Stomach (tissue), 4 donors: ENCODE data around the gene OR2A25.

Experiments used
- EP300 ChIP-seq: sonication (generic); formaldehyde crosslinking; IDR thresholded peaks from one replicate; pipeline ENCODE4 v1.6.1; 2017; ENCODE audit warnings: antibody characterized with exemption
- POLR2A ChIP-seq, 4 donors: fragments of 450-650 bp; IDR thresholded peaks; one replicate each; pipeline ENCODE4 v1.6.1; 2016; ENCODE audit warnings: antibody characterized with exemption in 4 of 4, control low read depth in 2 of 4, mild to moderate bottlenecking in 1 of 4, moderate library complexity in 1 of 4
- POLR2AphosphoS5 ChIP-seq, 3 donors: sonication (generic); formaldehyde crosslinking; IDR thresholded peaks; one replicate each; pipeline ENCODE4 v1.6.1; 2016; ENCODE audit warnings: antibody characterized with exemption in 3 of 3
- TF ChIP-seq, protein P1 (sequence below), 7 experiments: fragments of 450-650 bp in 4 of 7; fragments of 200-600 bp in 3 of 7; sonication (generic) in 3 of 7; IDR thresholded peaks; one replicate each; pipeline ENCODE4 v1.5.1; 2016 to 2019; ENCODE audit warnings: antibody characterized with exemption in 7 of 7, control low read depth in 2 of 7, mild to moderate bottlenecking in 1 of 7

DNA sequence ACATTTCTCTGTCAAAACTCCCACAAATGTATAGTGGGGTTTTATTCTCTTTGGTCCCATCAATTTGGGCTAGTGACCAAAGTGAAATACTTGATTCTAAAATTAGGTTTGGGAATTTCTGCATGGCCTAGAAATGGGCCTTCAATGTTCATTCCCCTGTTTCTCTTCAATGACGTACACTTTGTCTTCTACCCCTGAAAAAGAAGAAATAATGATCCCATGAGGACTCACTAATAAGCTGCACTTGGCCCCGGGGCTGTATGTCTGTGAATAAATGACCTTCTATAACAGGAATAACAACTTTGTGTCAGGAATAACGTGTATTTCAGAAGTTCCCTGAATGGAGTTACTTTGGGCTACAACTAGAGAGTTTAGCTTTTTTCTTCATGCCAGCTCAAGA, 49.3 kb upstream of the OR2A25 start:
- TF ChIP-seq, protein P1, sequence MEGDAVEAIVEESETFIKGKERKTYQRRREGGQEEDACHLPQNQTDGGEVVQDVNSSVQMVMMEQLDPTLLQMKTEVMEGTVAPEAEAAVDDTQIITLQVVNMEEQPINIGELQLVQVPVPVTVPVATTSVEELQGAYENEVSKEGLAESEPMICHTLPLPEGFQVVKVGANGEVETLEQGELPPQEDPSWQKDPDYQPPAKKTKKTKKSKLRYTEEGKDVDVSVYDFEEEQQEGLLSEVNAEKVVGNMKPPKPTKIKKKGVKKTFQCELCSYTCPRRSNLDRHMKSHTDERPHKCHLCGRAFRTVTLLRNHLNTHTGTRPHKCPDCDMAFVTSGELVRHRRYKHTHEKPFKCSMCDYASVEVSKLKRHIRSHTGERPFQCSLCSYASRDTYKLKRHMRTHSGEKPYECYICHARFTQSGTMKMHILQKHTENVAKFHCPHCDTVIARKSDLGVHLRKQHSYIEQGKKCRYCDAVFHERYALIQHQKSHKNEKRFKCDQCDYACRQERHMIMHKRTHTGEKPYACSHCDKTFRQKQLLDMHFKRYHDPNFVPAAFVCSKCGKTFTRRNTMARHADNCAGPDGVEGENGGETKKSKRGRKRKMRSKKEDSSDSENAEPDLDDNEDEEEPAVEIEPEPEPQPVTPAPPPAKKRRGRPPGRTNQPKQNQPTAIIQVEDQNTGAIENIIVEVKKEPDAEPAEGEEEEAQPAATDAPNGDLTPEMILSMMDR (IDR thresholded peaks at IDR 0.05), result no peak
- TF ChIP-seq POLR2AphosphoS5 (IDR thresholded peaks at IDR 0.05) (no peak), POLR2A (IDR thresholded peaks at IDR 0.05) (no peak), EP300 (no peak)
